Subcutaneous adipose tissue (tissue), 4 donors: ENCODE measurements around the gene CEBPE. TPM values are rescaled to one million over a fixed set of nuclear protein-coding genes. Genes with fewer than 3 reads are reported as not detected.

Source experiments
- CTCF ChIP-seq: fragments of 450-650 bp; IDR thresholded peaks from one replicate; pipeline ENCODE4 v1.5.1; 2016; ENCODE audit warnings: low read depth, mild to moderate bottlenecking, control low read depth, antibody characterized with exemption, moderate library complexity
- total RNA-seq, 4 donors: library from RNA; depleted of rRNA; stranded (reverse); fragments of >200 nt; gene quantifications; one replicate each; pipeline ENCODE4 v1.1.0, GENCODE V29; 2016

Gene CEBPE
- total RNA-seq, 4 donors from 2014 or later, result 0.68 TPM; not detected in 3

GRCh38 chr14:23125933-23126524, 7.0 kb upstream of the CEBPE start:
- no peak for TF ChIP-seq CTCF

- no peak for TF ChIP-seq CTCF
These were observed 6.0 kb upstream of the CEBPE start for GRCh38 chr14:23125011-23125410.

DNA sequence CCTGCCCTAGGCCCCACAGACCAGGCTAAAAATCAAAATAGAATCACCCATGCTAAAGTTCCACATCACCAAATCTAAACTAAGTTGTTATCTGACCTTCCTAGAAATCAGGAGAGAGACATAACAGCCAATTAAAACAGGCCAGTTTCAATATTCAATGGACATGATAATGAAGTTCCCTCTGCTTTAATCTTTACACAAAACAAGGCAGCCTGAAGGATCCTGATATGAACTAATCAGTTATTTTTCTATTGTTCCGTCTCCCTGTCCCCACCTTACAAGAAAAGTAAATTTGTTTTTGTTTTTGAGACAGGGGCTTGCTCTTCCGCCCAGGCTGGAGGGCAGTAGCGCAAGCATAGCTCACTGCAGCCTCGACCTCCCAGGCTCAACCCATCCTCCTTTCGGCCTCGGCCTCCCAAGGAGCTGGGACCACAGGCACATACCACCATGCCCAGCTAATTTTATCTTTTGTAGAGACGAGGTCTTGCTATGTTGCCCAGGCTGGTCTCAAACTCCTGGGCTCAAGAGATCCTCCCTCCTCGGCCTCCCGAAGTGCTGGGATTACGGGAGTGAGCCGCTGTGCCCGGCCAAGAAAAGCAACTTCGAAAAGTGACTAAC, 5.4 kb upstream of the CEBPE start:
- no peak for TF ChIP-seq CTCF

GRCh38 chr14:23123419-23123818, 4.4 kb upstream of the CEBPE start:
- no peak for TF ChIP-seq CTCF

GRCh38 chr14:23122086-23122485, 3.0 kb upstream of the CEBPE start:
- no peak for TF ChIP-seq CTCF

GRCh38 chr14:23121361-23121771, 2.3 kb upstream of the CEBPE start:
- TF ChIP-seq CTCF, result no peak

- TF ChIP-seq CTCF, result no peak
These were observed 1.6 kb upstream of the CEBPE start for GRCh38 chr14:23120541-23121251.
